Vagina (tissue), 2 donors: ENCODE measurements around the gene SHC4.

Source experiments
- CTCF ChIP-seq, 3 experiments: fragments of 450-650 bp in 2 of 3; fragments of 200-600 bp in 1 of 3; sonication (generic) in 1 of 3; IDR thresholded peaks; one replicate each; pipeline ENCODE4 v1.5.1; 2017 to 2019; ENCODE audit warnings: antibody characterized with exemption in 3 of 3, mild to moderate bottlenecking in 2 of 3, moderate library complexity in 2 of 3
- POLR2A ChIP-seq, 2 donors: fragments of 450-650 bp; IDR thresholded peaks; one replicate each; pipeline ENCODE4 v1.6.1; 2017; ENCODE audit warnings: antibody characterized with exemption in 2 of 2, mild to moderate bottlenecking in 2 of 2, moderate library complexity in 2 of 2

- no peak for TF ChIP-seq CTCF (IDR thresholded peaks at IDR 0.05)
- TF ChIP-seq POLR2A (IDR thresholded peaks at IDR 0.05) = no peak
These were observed 58.5 kb downstream of the SHC4 start for GRCh38 chr15:48905216-48905615.
